HK-2 (cell line): ENCODE data around the gene MRPL48.
A peak's percentile ranks its signal among the peaks of the same experiment; 100 is the strongest.
"Not testable (repeated sequence)": the region's sequence is repeated elsewhere in the genome, so short reads cannot be mapped to it uniquely, and the experiment has no call there.

Experiments
- DNase-seq: peaks from one replicate; pipeline ENCODE4 v3.0.0-alpha.2; 2018; ENCODE audit not compliant: unreplicated experiment

Gene MRPL48

GRCh38 chr11:73779084-73779902 lies 8.4 kb upstream of the MRPL48 start:
- peak; percentile 97 for DNase-seq

- DNase-seq, result no peak
Measured at GRCh38 chr11:73781303-73781702, 6.4 kb upstream of the MRPL48 start.

DNA sequence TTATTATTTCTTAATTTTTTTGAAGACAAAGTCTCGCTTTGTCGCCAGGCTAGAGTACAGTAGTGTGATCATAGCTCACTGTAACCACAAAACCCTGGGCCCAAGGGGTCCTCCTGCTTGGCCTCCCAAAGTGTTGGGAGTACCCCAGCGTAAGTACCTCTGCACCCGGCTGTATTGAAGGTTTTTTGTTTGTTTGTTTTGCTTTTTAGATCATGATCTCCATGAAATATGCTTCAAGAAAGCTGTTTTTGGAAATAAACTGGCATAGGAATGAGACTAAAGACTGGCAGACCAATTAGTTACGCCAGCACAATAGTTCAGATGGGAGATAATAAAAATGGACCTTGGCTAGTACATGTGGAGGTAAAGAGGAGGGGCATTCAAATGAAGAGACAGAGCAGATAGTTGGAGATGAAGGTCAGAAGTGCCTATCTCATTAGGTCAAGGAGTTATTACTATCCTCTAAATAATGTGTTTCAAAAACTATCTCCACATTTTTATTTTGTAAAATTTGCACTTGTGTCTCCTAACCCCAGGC lies 4.1 kb upstream of the MRPL48 start:
- DNase-seq, result no peak

- DNase-seq, result no peak
Measured at GRCh38 chr11:73784080-73784634, 3.5 kb upstream of the MRPL48 start.

DNA sequence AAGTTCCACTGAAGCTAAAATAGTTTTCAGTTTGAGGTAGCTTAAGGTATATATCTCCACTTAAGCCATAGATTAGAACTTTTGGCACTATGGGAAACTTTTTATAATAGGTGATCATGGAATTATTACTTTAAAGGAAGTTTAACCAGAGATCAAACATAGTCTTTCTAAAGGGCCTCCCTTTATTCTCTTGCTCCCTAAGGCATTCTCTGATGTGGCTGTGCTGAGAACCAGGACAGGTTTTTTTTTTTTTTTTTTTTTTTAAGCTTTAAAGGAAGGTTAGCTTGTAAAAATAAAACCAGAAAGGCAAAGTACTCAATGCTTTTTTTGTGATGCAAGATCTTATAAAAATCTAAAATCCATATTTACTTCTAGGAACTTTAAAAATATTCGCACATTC lies 2.9 kb upstream of the MRPL48 start:
- DNase-seq, result no peak

DNA sequence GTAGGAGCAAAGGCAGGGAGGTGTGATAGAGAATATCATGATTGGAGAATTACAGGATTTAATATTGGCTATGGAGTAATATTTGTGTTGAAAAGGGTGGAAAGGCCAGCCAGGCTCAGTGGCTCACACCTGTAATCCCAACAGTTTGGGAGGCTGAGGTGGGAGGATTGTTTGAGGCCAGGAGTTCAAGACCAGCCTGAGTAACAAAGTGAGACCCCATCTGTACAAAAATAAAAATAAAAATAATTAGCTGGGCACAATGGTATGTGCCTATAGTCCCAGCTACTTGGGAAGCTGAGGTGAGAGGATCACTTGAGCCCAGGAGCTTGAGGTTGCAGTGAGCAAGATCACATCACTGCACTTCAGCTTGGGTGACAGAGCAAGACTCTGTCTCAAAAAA lies 2.2 kb upstream of the MRPL48 start:
- DNase-seq, result not testable (repeated sequence)

- DNase-seq, result peak; percentile 2
Measured at GRCh38 chr11:73787051-73787642, 527 bp upstream of the MRPL48 start.

- DNase-seq, result no peak
Measured at GRCh38 chr11:73789279-73789670, 1.6 kb downstream of the MRPL48 start.

- no peak for DNase-seq
Measured at GRCh38 chr11:73792584-73792983, 4.9 kb downstream of the MRPL48 start.

GRCh38 chr11:73795925-73796632 lies 8.4 kb downstream of the MRPL48 start:
- no peak for DNase-seq

GRCh38 chr11:73797457-73797856 lies 9.8 kb downstream of the MRPL48 start:
- no peak for DNase-seq

GRCh38 chr11:73800276-73800806 lies 12.7 kb downstream of the MRPL48 start:
- no peak for DNase-seq

DNA sequence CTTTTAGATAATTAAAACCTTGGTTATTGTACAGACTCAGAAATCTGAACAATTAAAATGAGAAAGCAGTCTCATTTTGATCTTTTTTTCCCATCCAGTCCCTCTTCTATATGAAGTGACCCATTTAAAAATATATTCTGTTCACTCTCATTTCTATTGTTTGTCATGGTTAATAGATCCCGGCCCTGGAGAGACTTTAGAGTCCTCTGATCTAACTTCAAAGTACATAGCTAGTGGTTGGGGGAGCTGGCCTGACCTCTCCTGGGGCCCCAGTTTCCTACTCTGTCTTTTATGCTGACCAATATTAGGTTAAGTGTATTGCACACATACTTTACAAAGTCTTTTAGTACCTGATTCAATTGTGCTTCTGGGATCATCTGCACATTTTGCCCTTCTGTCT lies 13.5 kb downstream of the MRPL48 start:
- no peak for DNase-seq

DNA sequence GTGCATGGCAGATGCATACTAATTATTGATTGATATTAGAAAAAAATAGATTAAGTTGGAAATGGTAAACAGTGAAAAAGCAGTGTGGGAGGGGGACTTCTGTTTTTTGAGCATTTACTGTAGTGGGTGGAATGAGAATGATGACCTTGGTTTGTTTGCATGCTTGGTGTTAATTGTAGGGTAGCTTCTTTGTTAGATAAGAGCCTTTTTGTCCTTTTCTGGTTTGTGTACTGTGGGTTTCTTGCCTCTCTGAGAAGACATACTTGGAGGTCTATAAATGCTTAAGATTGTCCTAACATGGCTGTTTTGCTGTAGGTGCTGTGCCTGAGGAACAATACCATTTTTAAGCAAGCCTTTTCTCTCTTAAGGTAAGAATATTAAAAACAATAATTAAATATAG lies 17.0 kb downstream of the MRPL48 start:
- no peak for DNase-seq

- no peak for DNase-seq
Measured at GRCh38 chr11:73808052-73808451, 20.4 kb downstream of the MRPL48 start.

DNA sequence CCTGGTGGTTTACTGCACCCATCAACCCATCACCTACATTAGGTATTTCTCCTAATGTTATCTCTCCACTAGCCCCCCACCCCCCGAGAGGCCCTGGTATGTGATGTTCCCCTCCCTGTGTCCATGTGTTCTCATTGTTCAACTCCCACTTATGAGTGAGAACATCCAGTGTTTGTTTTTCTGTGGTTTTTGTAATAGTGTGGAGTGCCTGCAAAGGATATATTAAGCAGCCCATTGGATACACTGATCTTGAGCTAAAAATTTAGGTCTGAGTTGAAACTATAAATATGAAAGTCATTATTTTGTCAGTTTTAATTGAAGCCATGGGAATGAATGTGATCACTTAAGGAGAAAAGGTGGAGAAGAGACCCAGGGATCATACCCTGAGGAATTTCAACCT lies 23.0 kb downstream of the MRPL48 start:
- no peak for DNase-seq

GRCh38 chr11:73812234-73812633 lies 24.6 kb downstream of the MRPL48 start:
- DNase-seq, result no peak

- DNase-seq, result no peak
Measured at GRCh38 chr11:73814812-73815211, 27.1 kb downstream of the MRPL48 start.

- no peak for DNase-seq
Measured at GRCh38 chr11:73818846-73819245, 31.2 kb downstream of the MRPL48 start.

GRCh38 chr11:73830261-73830660 lies 42.6 kb downstream of the MRPL48 start:
- DNase-seq, result no peak

DNA sequence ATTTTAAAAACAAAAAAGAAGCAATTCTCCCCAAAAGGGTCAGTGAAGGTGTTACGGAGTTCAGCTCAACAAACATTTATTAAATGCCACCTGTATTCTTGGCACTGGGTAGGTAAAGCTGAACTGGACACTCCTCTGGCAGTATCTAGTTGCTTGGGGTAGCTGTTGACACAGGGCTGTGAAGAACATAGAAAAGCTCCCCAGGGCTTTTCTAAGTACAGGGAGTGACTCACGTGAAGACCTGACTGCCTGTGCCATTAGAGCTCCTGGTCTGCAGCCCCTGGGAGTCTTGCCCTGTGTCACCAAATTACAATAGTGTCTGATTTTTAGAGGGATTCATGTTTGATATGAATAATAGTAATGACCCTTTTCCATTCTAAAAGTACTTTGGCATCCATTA lies 45.4 kb downstream of the MRPL48 start:
- no peak for DNase-seq
